Measurements from ENCODE around the gene IDI2.

The IDI2 gene

DNA sequence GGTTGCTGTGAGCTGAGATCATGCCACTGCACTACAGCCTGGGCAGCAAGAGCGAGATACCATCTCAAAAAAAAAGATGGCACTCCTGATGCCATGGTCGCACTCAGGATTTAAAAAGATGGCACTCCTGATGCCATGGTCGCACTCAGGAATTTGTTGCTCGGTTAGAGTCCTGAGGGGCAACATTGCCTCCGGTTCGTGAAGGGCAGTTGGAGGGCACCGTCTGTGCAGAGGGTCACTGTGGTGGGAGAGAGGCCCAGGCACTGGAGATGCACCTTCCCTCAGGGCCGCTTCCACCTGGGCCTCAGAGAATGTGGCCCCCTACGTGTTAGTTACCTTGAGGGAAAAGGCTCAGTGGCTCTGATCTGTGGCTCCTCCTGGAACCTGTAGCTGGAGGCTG, 19.1 kb downstream of the IDI2 start:
- Histone ChIP-seq H3K4me2 (ENCODE audit: low read length) (no peak overlapping the region), H3K4me3 (ENCODE audit: low read length) (no peak overlapping the region), H3K27me3 (ENCODE audit: low read depth, low read length) (no peaks in the 10 kb centered on the region), H3K9ac (ENCODE audit: low read length) (no peak overlapping the region), H2AFZ (ENCODE audit: low read depth, low read length) (no peak overlapping the region), H3K36me3 (replicated peaks; ENCODE audit: low read depth, low read length) (peaks cover 46% of the 10 kb centered on the region), H3K4me1 (ENCODE audit: low read length) (no peaks in the 10 kb centered on the region), H4K20me1 (ENCODE audit: insufficient read depth, low read length) (0 out of 2 replicates have a peak, but pooled peaks cover 5% of the 10 kb centered on the region), H3K9me3 (ENCODE audit: insufficient read depth, low read length) (no peaks in the 10 kb centered on the region), H3K79me2 (ENCODE audit: low read length) (peaks cover 32% of the 10 kb centered on the region), H3K27ac (ENCODE audit: low read length) (no peak overlapping the region)
- no peak for TF ChIP-seq CTCF (IDR thresholded peaks at IDR 0.05; ENCODE audit: low read depth, low read length)
- TF ChIP-seq EZH2phosphoT487 (IDR thresholded peaks at IDR 0.05; ENCODE audit: low read depth) = no peak

GRCh38 chr10:1003884-1004670, 21.6 kb downstream of the IDI2 start:
- TF ChIP-seq CTCF (IDR thresholded peaks at IDR 0.05; ENCODE audit: low read depth, low read length) (no peak), EZH2phosphoT487 (IDR thresholded peaks at IDR 0.05; ENCODE audit: low read depth) (no peak)
- no peak overlapping the region for H3K4me3 ChIP-seq (ENCODE audit: low read length)
- H4K20me1 ChIP-seq (ENCODE audit: insufficient read depth, low read length) = 0 out of 2 replicates have a peak, but pooled peaks cover 5% of the 10 kb centered on the region
- no peak overlapping the region for H3K27ac ChIP-seq (ENCODE audit: low read length)
- no peaks in the 10 kb centered on the region for H3K9me3 ChIP-seq (ENCODE audit: insufficient read depth, low read length)
- H3K4me1 ChIP-seq (ENCODE audit: low read length) = no peaks in the 10 kb centered on the region
- peaks cover 60% of the 10 kb centered on the region for H3K36me3 ChIP-seq (replicated peaks; ENCODE audit: low read depth, low read length)
- no peak overlapping the region for H2AFZ ChIP-seq (ENCODE audit: low read depth, low read length)
- no peak overlapping the region for H3K9ac ChIP-seq (ENCODE audit: low read length)
- H3K4me2 ChIP-seq (ENCODE audit: low read length) = no peak overlapping the region
- peaks cover 42% of the 10 kb centered on the region for H3K79me2 ChIP-seq (ENCODE audit: low read length)
- H3K27me3 ChIP-seq (ENCODE audit: low read depth, low read length) = no peaks in the 10 kb centered on the region

- H3K4me3 ChIP-seq (ENCODE audit: low read length) = no peak overlapping the region
- peaks cover 62% of the 10 kb centered on the region for H3K36me3 ChIP-seq (replicated peaks; ENCODE audit: low read depth, low read length)
- H4K20me1 ChIP-seq (ENCODE audit: insufficient read depth, low read length) = 0 out of 2 replicates have a peak, but pooled peaks cover 5% of the 10 kb centered on the region
- no peaks in the 10 kb centered on the region for H3K4me1 ChIP-seq (ENCODE audit: low read length)
- H3K79me2 ChIP-seq (ENCODE audit: low read length) = peaks cover 49% of the 10 kb centered on the region
- no peak overlapping the region for H2AFZ ChIP-seq (ENCODE audit: low read depth, low read length)
- H3K4me2 ChIP-seq (ENCODE audit: low read length) = no peak overlapping the region
- TF ChIP-seq CTCF (IDR thresholded peaks at IDR 0.05; ENCODE audit: low read depth, low read length) (no peak), EZH2phosphoT487 (IDR thresholded peaks at IDR 0.05; ENCODE audit: low read depth) (no peak)
- no peaks in the 10 kb centered on the region for H3K27me3 ChIP-seq (ENCODE audit: low read depth, low read length)
- H3K9ac ChIP-seq (ENCODE audit: low read length) = no peak overlapping the region
- H3K27ac ChIP-seq (ENCODE audit: low read length) = no peak overlapping the region
- H3K9me3 ChIP-seq (ENCODE audit: insufficient read depth, low read length) = no peaks in the 10 kb centered on the region
Measured at GRCh38 chr10:1002425-1003006, 23.1 kb downstream of the IDI2 start.

DNA sequence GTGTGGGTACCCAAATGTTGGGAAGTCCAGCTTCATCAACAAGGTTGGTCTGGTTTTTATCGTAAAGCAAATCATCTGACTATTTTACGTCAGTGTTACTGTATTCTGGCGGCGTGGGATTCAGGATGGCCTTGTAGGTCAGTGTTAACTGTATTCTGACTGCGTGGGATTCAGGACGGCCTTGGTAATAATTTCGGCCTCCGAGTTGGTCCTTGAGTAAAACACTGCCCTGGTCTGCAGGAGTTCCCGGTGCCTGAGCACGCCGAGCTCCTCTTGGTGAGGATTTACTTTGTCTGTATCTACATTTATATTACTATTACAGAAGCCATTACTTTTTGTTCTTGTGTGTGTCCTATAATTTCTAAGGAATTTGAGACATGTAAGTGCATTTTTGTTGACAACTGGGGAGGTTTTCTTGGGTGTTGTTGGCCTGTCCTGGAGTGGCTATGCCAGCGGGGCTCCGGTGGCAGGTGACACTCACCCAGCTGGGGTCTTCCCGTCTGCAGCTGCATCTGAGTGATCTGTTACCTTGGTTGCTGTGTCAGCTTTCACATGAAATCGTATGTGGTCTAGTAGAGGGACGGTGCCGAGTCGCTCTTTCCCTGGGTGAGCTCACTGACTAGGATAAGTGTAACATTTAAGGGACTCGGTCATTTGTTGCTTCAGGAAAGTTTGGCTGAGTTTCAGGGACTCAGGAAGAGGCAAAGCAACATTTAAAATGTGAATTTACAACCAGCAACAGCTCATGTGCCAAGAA, 28.2 kb downstream of the IDI2 start:
- Histone ChIP-seq H3K4me3 (ENCODE audit: low read length) (no peak overlapping the region), H3K27me3 (ENCODE audit: low read depth, low read length) (no peaks in the 10 kb centered on the region), H3K79me2 (ENCODE audit: low read length) (peaks cover 54% of the 10 kb centered on the region), H3K4me1 (ENCODE audit: low read length) (peaks cover 6% of the 10 kb centered on the region), H3K4me2 (ENCODE audit: low read length) (no peak overlapping the region), H3K36me3 (replicated peaks; ENCODE audit: low read depth, low read length) (peaks cover 59% of the 10 kb centered on the region), H3K27ac (ENCODE audit: low read length) (no peak overlapping the region), H3K9ac (ENCODE audit: low read length) (no peak overlapping the region), H4K20me1 (ENCODE audit: insufficient read depth, low read length) (peaks cover 10% of the 10 kb centered on the region; the same call in 1 of the 2 replicates), H2AFZ (ENCODE audit: low read depth, low read length) (no peak overlapping the region), H3K9me3 (ENCODE audit: insufficient read depth, low read length) (no peaks in the 10 kb centered on the region)
- TF ChIP-seq EZH2phosphoT487 (IDR thresholded peaks at IDR 0.05; ENCODE audit: low read depth) = no peak
- no peak for TF ChIP-seq CTCF (IDR thresholded peaks at IDR 0.05; ENCODE audit: low read depth, low read length)
